UCSD-AML1 (cell line): Measurements from ENCODE around the gene UPK3BL2.
"Not testable (repeated sequence)": the region's sequence is repeated elsewhere in the genome, so short reads cannot be mapped to it uniquely, and the experiment has no call there.

Experiments
- DNase-seq: peaks from one replicate; lab custom pipeline; 2025; ENCODE audit not compliant: unreplicated experiment; lab: John Stamatoyannopoulos, UW

Gene UPK3BL2

DNA sequence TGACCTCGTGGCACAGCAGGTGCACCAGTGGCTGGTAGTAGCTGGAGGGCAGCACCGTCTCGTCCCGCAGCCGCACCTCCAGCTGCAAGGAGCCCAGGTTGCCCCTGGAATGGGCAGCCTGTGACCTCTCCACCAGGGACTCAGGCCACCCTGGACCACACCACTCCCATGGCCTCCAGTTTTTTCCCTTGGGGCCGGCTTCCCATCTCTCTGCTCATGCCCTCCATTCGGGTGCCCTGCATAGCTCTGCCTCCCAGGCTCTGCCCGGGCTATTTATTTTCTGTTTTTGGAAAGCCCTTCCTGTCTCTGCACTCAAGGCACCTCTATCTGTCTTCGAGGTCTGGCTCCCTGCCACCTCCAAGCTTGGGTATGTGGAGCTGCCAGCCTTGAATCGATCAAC is 46.6 kb downstream of the UPK3BL2 start:
- not testable (repeated sequence) for DNase-seq

- DNase-seq: not testable (repeated sequence)
Measured at GRCh38 chr7:102494473-102495149, 48.9 kb downstream of the UPK3BL2 start.

DNA sequence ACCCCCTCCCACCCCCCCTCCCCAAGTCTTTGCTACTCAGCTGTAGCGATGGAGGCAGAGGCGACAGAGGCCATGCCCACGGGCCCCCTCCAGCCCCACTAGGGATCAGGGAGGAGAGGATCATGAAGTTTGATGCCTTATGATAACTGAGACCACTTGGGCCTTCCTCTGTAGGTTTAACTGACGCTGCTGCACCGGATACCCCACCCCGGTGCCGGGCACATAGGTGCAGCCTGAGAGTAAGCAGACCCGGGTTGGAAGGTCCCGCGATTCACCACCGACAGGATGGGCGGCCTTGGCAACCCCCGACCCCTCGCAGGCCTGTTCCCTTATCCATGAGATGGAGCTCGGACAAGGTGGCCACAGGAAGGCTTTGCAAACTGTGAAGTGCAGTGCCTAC is 49.5 kb downstream of the UPK3BL2 start:
- DNase-seq: not testable (repeated sequence)

DNA sequence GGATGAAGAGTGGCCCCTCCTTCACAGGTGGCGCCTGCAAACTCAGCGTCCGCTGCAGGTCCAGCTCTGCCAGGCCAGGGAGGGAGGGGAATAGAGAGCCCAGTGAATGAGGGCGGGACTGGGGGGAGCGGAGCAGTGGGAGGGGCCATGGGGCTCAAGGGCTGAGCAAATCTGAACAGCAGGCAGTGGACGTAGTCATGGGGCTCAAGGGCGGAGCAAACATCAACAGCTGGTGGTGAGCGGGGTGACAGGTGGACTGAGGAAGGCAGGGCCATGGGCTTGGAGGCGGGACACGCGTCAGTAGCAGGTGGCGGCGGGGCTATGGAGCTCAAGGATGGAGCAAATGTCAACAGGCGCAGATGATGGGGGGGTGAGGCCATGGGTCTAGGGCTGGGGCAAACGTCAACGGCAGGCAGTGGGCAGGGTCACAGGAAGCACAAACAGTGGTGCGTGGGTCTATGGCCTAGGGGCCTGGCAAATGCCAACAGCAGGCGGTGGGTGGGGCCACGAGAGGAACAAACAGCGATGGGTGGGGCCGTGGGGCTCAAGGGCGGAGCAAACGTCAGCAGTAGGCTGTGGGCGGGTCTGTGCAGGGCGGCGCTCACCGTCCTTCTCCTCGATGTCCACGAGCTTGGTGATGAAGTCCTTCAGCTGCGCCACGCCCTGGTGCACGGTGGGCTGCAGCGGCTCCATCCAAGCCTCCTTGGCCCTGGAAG is 50.1 kb downstream of the UPK3BL2 start:
- DNase-seq: not testable (repeated sequence)

DNA sequence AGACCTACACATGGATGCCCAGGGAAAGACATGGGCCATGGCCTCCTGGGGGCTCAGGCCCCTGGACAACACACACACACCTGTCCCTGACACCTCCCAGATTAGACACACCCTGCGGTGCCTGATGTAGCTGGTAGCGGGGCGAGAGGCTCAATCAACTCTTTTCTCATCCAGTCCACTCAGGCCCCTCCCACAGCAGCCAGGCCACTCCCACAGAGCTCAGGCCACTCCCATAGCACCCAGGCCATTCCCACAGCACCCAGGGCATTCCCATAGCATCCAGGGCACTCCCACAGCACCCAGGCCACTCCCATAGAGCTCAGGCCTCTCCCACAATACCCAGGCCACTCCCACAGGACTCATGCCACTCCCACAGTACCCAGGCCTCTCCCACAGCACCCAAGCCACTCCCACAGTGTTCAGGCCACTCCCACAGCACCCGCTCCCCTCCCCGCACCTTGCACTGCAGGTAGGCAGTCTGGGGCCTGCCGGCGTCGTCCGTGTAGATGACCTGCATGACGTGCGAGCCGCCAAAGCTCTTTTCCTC is 52.9 kb downstream of the UPK3BL2 start:
- DNase-seq: not testable (repeated sequence)
